Erythroblast (primary cell): ENCODE results near the gene SHB.

Source experiments
- GATA1 ChIP-seq: IDR thresholded peaks from 2 replicates; pipeline ENCODE4 v1.6.1; 2011; ENCODE audit warnings: low read depth, mild to moderate bottlenecking, control low read depth, low read length, moderate library complexity
- POLR2A ChIP-seq: IDR thresholded peaks from 2 replicates; pipeline ENCODE4 v1.6.1; 2011; ENCODE audit warnings: mild to moderate bottlenecking, low read length

GRCh38 chr9:37880916-37881479, 188.0 kb downstream of the SHB start:
- no peak for TF ChIP-seq POLR2A
- no peak for TF ChIP-seq GATA1
